H9 (cell line): Measurements from ENCODE around the gene UBTF. TPM values are rescaled to one million over a fixed set of nuclear protein-coding genes. Genes with fewer than 3 reads are reported as not detected.

Experiments
- DNase-seq: peaks from one replicate; pipeline ENCODE4 v3.0.0-alpha.2; 2017
- H2AFZ ChIP-seq: one replicate; pipeline ENCODE4 v1.6.1; 2013; ENCODE audit warnings: mild to moderate bottlenecking, low read length, control low read depth, moderate library complexity
- H2AK5ac ChIP-seq: 2 replicates; pipeline ENCODE4 v1.6.1; 2013; ENCODE audit warnings: low read length, control low read depth, mixed read lengths; ENCODE audit not compliant: insufficient read length
- H2BK120ac ChIP-seq: one replicate; pipeline ENCODE4 v1.6.1; 2013; ENCODE audit warnings: low read depth, mild to moderate bottlenecking, low read length, control low read depth, inconsistent platforms; ENCODE audit not compliant: poor library complexity, severe bottlenecking
- H2BK12ac ChIP-seq: 2 replicates; pipeline ENCODE4 v1.6.1; 2013; ENCODE audit warnings: low read length, control low read depth, mixed read lengths, low read depth; ENCODE audit not compliant: insufficient read length
- H2BK15ac ChIP-seq: 2 replicates; pipeline ENCODE4 v1.6.1; 2013; ENCODE audit warnings: low read depth, low read length, control low read depth
- H2BK20ac ChIP-seq: one replicate; pipeline ENCODE4 v1.6.1; 2013; ENCODE audit warnings: low read depth, mild to moderate bottlenecking, low read length, control low read depth, inconsistent platforms; ENCODE audit not compliant: poor library complexity, severe bottlenecking
- H2BK5ac ChIP-seq: 2 replicates; pipeline ENCODE4 v1.6.1; 2013; ENCODE audit warnings: low read length, control low read depth, mixed read lengths; ENCODE audit not compliant: insufficient read length
- H3K14ac ChIP-seq: 2 replicates; pipeline ENCODE4 v1.6.1; 2013; ENCODE audit warnings: low read length, control low read depth; ENCODE audit not compliant: insufficient read depth
- H3K18ac ChIP-seq: 2 replicates; pipeline ENCODE4 v1.6.1; 2013; ENCODE audit warnings: low read depth, mild to moderate bottlenecking, mixed read lengths, low read length, control low read depth; ENCODE audit not compliant: insufficient read length
- H3K23ac ChIP-seq: 2 replicates; pipeline ENCODE4 v1.6.1; 2013; ENCODE audit warnings: low read length, control low read depth, mixed read lengths, low read depth; ENCODE audit not compliant: insufficient read length
- H3K23me2 ChIP-seq: 2 replicates; pipeline ENCODE4 v1.6.1; 2013; ENCODE audit warnings: low read depth, mild to moderate bottlenecking, mixed read lengths, low read length, control low read depth; ENCODE audit not compliant: insufficient read length, poor library complexity, severe bottlenecking
- H3K27ac ChIP-seq: 2 replicates; pipeline ENCODE4 v1.5.1; 2013; ENCODE audit warnings: low read length, control low read depth, mixed read lengths, low read depth; ENCODE audit not compliant: insufficient read length
- H3K27me3 ChIP-seq: 2 replicates; pipeline ENCODE4 v1.6.1; 2013; ENCODE audit warnings: low read length, control low read depth, inconsistent platforms; ENCODE audit not compliant: insufficient read depth
- H3K4ac ChIP-seq: 2 replicates; pipeline ENCODE4 v1.6.1; 2013; ENCODE audit warnings: low read depth, mild to moderate bottlenecking, control low read depth, inconsistent platforms, low read length, moderate library complexity
- H3K4me1 ChIP-seq: 2 replicates; pipeline ENCODE4 v1.6.1; 2013; ENCODE audit warnings: low read length, control low read depth, inconsistent platforms; ENCODE audit not compliant: insufficient read depth
- H3K4me2 ChIP-seq: 2 replicates; pipeline ENCODE4 v1.6.1; 2013; ENCODE audit warnings: low read length, control low read depth, mixed read lengths; ENCODE audit not compliant: insufficient read length, insufficient read depth
- H3K56ac ChIP-seq: 2 replicates; pipeline ENCODE4 v1.6.1; 2013; ENCODE audit warnings: low read depth, mild to moderate bottlenecking, mixed read lengths, low read length, control low read depth; ENCODE audit not compliant: insufficient read length
- H3K79me1 ChIP-seq: 2 replicates; pipeline ENCODE4 v1.6.1; 2013; ENCODE audit warnings: low read depth, mild to moderate bottlenecking, moderate library complexity, low read length, control low read depth, inconsistent platforms; ENCODE audit not compliant: insufficient read depth, poor library complexity, severe bottlenecking
- H3K79me2 ChIP-seq: 2 replicates; pipeline ENCODE4 v1.6.1; 2013; ENCODE audit warnings: low read length, control low read depth, inconsistent platforms; ENCODE audit not compliant: insufficient read depth
- H3K9ac ChIP-seq: 2 replicates; pipeline ENCODE4 v1.6.1; 2013; ENCODE audit warnings: low read length, control low read depth, mixed read lengths; ENCODE audit not compliant: insufficient read length; ENCODE audit errors: extremely low read depth
- H3K9me3 ChIP-seq: one replicate; pipeline ENCODE4 v1.6.1; 2013; ENCODE audit warnings: low read depth, low read length, inconsistent platforms; ENCODE audit not compliant: control insufficient read depth
- H3T11ph ChIP-seq: one replicate; pipeline ENCODE4 v1.6.1; 2013; ENCODE audit warnings: mild to moderate bottlenecking, low read length, control low read depth, inconsistent platforms
- H4K20me1 ChIP-seq: one replicate; pipeline ENCODE4 v1.6.1; 2013; ENCODE audit not compliant: control insufficient read depth, insufficient read length, insufficient read depth
- H4K5ac ChIP-seq: 2 replicates; pipeline ENCODE4 v1.6.1; 2013; ENCODE audit warnings: low read depth, mild to moderate bottlenecking, mixed read lengths, low read length, control low read depth; ENCODE audit not compliant: insufficient read length
- H4K8ac ChIP-seq: replicated peaks from 2 replicates; pipeline ENCODE4 v1.6.1; 2013; ENCODE audit warnings: low read length, control low read depth, mixed read lengths, low read depth; ENCODE audit not compliant: insufficient read length
- H4K91ac ChIP-seq: 2 replicates; pipeline ENCODE4 v1.6.1; 2013; ENCODE audit warnings: low read depth, mild to moderate bottlenecking, moderate library complexity, mixed read lengths, low read length, control low read depth; ENCODE audit not compliant: insufficient read length
- H3K27ac Mint-ChIP-seq, 3 experiments: 2 replicates in 2 of 3; 3 replicates in 1 of 3; pipeline ENCODE4 v1.8.0; 2020 to 2021; ENCODE audit warnings: mixed read lengths in 3 of 3, mild to moderate bottlenecking in 1 of 3, moderate library complexity in 1 of 3
- H3K27me3 Mint-ChIP-seq: 2 replicates; pipeline ENCODE4 v1.8.0; 2021; ENCODE audit warnings: low read depth, mild to moderate bottlenecking, moderate library complexity, mixed read lengths
- H3K36me3 Mint-ChIP-seq, 3 experiments: 2 replicates in 2 of 3; 3 replicates in 1 of 3; pipeline ENCODE4 v1.8.0; 2020 to 2021; ENCODE audit warnings: low read depth in 3 of 3, mixed read lengths in 3 of 3; ENCODE audit not compliant: insufficient read depth in 1 of 3
- H3K4me1 Mint-ChIP-seq, 2 experiments: 2 replicates each; pipeline ENCODE4 v1.8.0; 2020; ENCODE audit warnings: mixed read lengths in 2 of 2
- H3K4me3 Mint-ChIP-seq, 2 experiments: 2 replicates in 1 of 2; 3 replicates in 1 of 2; pipeline ENCODE4 v1.8.0; 2020 to 2021; ENCODE audit warnings: mild to moderate bottlenecking in 2 of 2, mixed read lengths in 2 of 2, moderate library complexity in 1 of 2
- H3K9me3 Mint-ChIP-seq, 2 experiments: 2 replicates in 1 of 2; 3 replicates in 1 of 2; pipeline ENCODE4 v1.8.0; 2020; ENCODE audit warnings: mild to moderate bottlenecking in 2 of 2, mixed read lengths in 2 of 2, moderate library complexity in 1 of 2
- WGBS: extraction: QIAGEN DNeasy Blood & Tissue Kit; methylation state at CpG from one replicate; pipeline ENCODE4 v1.1.7; 2013; ENCODE audit warnings: missing lambda C conversion rate, low lambda C conversion rate, mixed read lengths; ENCODE audit not compliant: insufficient read length; ENCODE audit errors: extremely low coverage; 5-methylcytosine and 5-hydroxymethylcytosine counted together
- microRNA-seq: library from miRNA; unstranded; fragments of <30 nt; microRNA quantifications from one replicate; pipeline ENCODE4, GENCODE V29; 2020; ENCODE audit warnings: borderline microRNAs expressed
- total RNA-seq: library from RNA; stranded (reverse); gene quantifications from 2 replicates; pipeline ENCODE4 v1.2.1, GENCODE V29; 2021
- TF ChIP-seq, protein P1 (sequence below): fragments of 200-600 bp; sonication (generic); conservative IDR thresholded peaks from 3 replicates; pipeline ENCODE4 v1.8.0; 2021; ENCODE audit warnings: antibody characterized with exemption, mild to moderate bottlenecking

Gene UBTF
- total RNA-seq, 1 experiment from 2014 or later: 151 TPM

GRCh38 chr17:44155488-44155887 lies 64.0 kb downstream of the UBTF start:
- H3K23me2 ChIP-seq: no peaks in the 10 kb centered on the region
- H4K5ac ChIP-seq: no peak overlapping the region
- Mint-ChIP-seq H3K27me3 (no peaks in the 10 kb centered on the region), H3K4me1 (no peaks in the 10 kb centered on the region), H3K36me3 (peaks cover 32 to 75% (median 65%) of the 10 kb centered on the region in 3 experiments), H3K27ac (no peak overlapping the region), H3K4me3 (no peak overlapping the region), H3K9me3 (no peaks in the 10 kb centered on the region)
- H3T11ph ChIP-seq: no peak overlapping the region
- no peak overlapping the region for H2BK120ac ChIP-seq
- no peak overlapping the region for H3K4ac ChIP-seq
- no peak overlapping the region for H3K9ac ChIP-seq
- no peak overlapping the region for H3K14ac ChIP-seq
- no CpG with 5 or more reads among the region's 2 CpGs for WGBS
- H2AFZ ChIP-seq: no peak overlapping the region
- no peak overlapping the region for H3K56ac ChIP-seq
- TF ChIP-seq, protein P1, sequence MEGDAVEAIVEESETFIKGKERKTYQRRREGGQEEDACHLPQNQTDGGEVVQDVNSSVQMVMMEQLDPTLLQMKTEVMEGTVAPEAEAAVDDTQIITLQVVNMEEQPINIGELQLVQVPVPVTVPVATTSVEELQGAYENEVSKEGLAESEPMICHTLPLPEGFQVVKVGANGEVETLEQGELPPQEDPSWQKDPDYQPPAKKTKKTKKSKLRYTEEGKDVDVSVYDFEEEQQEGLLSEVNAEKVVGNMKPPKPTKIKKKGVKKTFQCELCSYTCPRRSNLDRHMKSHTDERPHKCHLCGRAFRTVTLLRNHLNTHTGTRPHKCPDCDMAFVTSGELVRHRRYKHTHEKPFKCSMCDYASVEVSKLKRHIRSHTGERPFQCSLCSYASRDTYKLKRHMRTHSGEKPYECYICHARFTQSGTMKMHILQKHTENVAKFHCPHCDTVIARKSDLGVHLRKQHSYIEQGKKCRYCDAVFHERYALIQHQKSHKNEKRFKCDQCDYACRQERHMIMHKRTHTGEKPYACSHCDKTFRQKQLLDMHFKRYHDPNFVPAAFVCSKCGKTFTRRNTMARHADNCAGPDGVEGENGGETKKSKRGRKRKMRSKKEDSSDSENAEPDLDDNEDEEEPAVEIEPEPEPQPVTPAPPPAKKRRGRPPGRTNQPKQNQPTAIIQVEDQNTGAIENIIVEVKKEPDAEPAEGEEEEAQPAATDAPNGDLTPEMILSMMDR: no peak
- no peak overlapping the region for H3K27ac ChIP-seq
- no peak overlapping the region for H2BK5ac ChIP-seq
- no peaks in the 10 kb centered on the region for H3K4me1 ChIP-seq
- no peak overlapping the region for H3K23ac ChIP-seq
- H3K79me1 ChIP-seq: peaks cover 4% of the 10 kb centered on the region
- no peak overlapping the region for H2BK15ac ChIP-seq
- DNase-seq: no peak
- no peak overlapping the region for H3K18ac ChIP-seq
- H2AK5ac ChIP-seq: no peak overlapping the region
- H3K27me3 ChIP-seq: no peaks in the 10 kb centered on the region
- H4K20me1 ChIP-seq: no peaks in the 10 kb centered on the region
- H2BK12ac ChIP-seq: no peak overlapping the region
- no peaks in the 10 kb centered on the region for H3K9me3 ChIP-seq
- no peak overlapping the region for H2BK20ac ChIP-seq
- H3K79me2 ChIP-seq: no peaks in the 10 kb centered on the region; the same call in 1 of the 2 replicates
- H4K91ac ChIP-seq: no peak overlapping the region
- no peak overlapping the region for H3K4me2 ChIP-seq
- H4K8ac ChIP-seq: no peak overlapping the region

Small RNA genes within 50 kb of the gene (microRNA-seq; reads per million reads assigned to microRNA genes)
- not detected for gene MIR6782

Other genes with a start within 250 kb of the UBTF start
- gene NAGS, start 215.1 kb downstream of the UBTF start, total RNA-seq: 3.7 and 4.1 TPM in 2 replicates
- gene TMEM101, start 204.7 kb downstream of the UBTF start, total RNA-seq: 18.6 and 21.1 TPM in 2 replicates
- 128 TPM in 2 replicates for gene LSM12, start 153.0 kb downstream of the UBTF start, total RNA-seq
- 105 and 109 TPM in 2 replicates for gene G6PC3, start 148.9 kb downstream of the UBTF start, total RNA-seq
- gene HDAC5, start 96.0 kb downstream of the UBTF start, total RNA-seq: 39.5 and 41.3 TPM in 2 replicates
- gene HROB, start 77.7 kb downstream of the UBTF start, total RNA-seq: 23.3 and 24.1 TPM in 2 replicates
- 0.31 and 0.90 TPM in 2 replicates for gene ASB16, start 49.0 kb downstream of the UBTF start, total RNA-seq
- gene TMUB2, start 32.7 kb downstream of the UBTF start, total RNA-seq: 20.6 and 22.9 TPM in 2 replicates
- gene ATXN7L3, start 19.8 kb downstream of the UBTF start, total RNA-seq: 125 and 134 TPM in 2 replicates
- gene SLC4A1, start 48.5 kb upstream of the UBTF start, total RNA-seq: 0.13 TPM in 1 of 2 replicates, not detected in the other
- gene RUNDC3A, start 88.9 kb upstream of the UBTF start, total RNA-seq: 2.2 and 3.8 TPM in 2 replicates
- gene SLC25A39, start 105.1 kb upstream of the UBTF start, total RNA-seq: 227 and 235 TPM in 2 replicates
- gene GRN, start 125.6 kb upstream of the UBTF start, total RNA-seq: 127 and 130 TPM in 2 replicates
- 27.3 and 27.5 TPM in 2 replicates for gene FAM171A2, start 144.2 kb upstream of the UBTF start, total RNA-seq
- gene ITGA2B, start 170.0 kb upstream of the UBTF start, total RNA-seq: 8.3 and 10.1 TPM in 2 replicates